HG02610 (cell line): ENCODE results near the gene TSPY3.
"Not testable (repeated sequence)": the region's sequence is repeated elsewhere in the genome, so short reads cannot be mapped to it uniquely, and the experiment has no call there.

Experiments
- ATAC-seq: cut with Tn5 transposase; IDR thresholded peaks from one replicate; pipeline ENCODE4 v1.9.1; 2021; ENCODE audit warnings: mild to moderate bottlenecking, moderate library complexity; ENCODE audit not compliant: unreplicated experiment

Gene TSPY3

GRCh38 chrY:9398121-9398520, at the start of gene TSPY3:
Gene TSPY3, plus strand, starts transcription at chrY:9398421. Its CDS starts 46 bp downstream, at chrY:9398467.
- ATAC-seq, result not testable (repeated sequence)

DNA sequence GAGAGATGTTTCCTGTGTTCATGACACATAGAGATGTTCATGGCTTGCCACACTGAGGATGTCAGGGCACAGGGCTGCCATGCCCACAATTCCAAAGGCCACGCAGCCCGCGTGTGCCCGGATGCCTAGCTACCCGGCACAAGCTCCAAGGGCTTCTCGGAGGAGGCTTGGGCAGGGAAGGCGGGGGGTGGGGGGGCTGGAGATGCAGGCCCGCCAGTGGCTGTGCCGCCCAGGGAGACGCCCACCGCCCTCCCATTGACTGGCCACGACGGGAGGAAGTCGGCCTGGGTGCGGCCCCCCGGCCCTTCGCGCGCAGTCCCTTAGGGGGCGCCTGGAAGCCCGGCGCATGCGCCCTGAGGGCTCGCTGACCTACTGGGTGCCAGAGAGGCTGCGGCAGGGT, 40.7 kb upstream of the TSPY3 start, which contains the start of gene TSPY8:
Gene TSPY8 (plus strand): TSS at position 301 of the 400 bp plus-strand sequence. CDS start 46 bp downstream, at position 347.
- not testable (repeated sequence) for ATAC-seq

DNA sequence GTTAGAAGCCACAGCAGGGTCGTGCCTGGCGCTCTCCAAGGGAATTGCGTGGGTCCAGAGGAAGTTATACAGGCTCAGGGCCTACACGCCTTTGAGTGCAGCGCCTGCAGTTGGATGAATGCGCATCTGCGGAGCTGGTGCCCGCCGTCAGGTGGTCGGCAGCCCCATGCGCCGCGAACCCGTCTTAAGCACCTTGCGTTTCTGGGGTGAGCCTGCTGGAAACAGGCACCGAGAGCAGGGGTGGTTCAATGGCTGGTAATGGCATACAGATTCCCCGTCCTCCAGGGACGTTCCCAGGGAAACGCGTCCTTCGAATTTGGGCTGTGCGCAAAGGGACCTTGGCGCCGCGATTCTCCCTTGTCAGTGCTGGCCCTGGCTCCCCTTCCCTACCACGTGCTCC, 1.7 kb upstream of the TSPY3 start:
- not testable (repeated sequence) for ATAC-seq
